ENCODE measurements around the gene ZNRF2.

- TF ChIP-seq, protein P1, sequence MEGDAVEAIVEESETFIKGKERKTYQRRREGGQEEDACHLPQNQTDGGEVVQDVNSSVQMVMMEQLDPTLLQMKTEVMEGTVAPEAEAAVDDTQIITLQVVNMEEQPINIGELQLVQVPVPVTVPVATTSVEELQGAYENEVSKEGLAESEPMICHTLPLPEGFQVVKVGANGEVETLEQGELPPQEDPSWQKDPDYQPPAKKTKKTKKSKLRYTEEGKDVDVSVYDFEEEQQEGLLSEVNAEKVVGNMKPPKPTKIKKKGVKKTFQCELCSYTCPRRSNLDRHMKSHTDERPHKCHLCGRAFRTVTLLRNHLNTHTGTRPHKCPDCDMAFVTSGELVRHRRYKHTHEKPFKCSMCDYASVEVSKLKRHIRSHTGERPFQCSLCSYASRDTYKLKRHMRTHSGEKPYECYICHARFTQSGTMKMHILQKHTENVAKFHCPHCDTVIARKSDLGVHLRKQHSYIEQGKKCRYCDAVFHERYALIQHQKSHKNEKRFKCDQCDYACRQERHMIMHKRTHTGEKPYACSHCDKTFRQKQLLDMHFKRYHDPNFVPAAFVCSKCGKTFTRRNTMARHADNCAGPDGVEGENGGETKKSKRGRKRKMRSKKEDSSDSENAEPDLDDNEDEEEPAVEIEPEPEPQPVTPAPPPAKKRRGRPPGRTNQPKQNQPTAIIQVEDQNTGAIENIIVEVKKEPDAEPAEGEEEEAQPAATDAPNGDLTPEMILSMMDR (conservative IDR thresholded peaks at IDR 0.05 in 1 of 2, IDR thresholded peaks at IDR 0.05 in 1 of 2; ENCODE audit: low read depth in 1 of 2, low read length in 2 of 2): no peak
- TF ChIP-seq EZH2 (IDR thresholded peaks at IDR 0.05; ENCODE audit: low read length, missing control alignments): no peak
Measured at GRCh38 chr7:30270921-30271320, 13.5 kb upstream of the ZNRF2 start.

All from fibroblast of lung (primary cell).